Skin of body (tissue), 2 donors: ENCODE results near the gene CA12. TPM values are rescaled to one million over a fixed set of nuclear protein-coding genes. Genes with fewer than 3 reads are reported as not detected.
"Not testable (repeated sequence)": the region's sequence is repeated elsewhere in the genome, so short reads cannot be mapped to it uniquely, and the experiment has no call there.

Source experiments
- DNase-seq: peaks from one replicate; lab custom pipeline; 2025; lab: John Stamatoyannopoulos, UW
- total RNA-seq: library from RNA; depleted of rRNA; stranded (reverse); fragments of >200 nt; gene quantifications from one replicate; pipeline ENCODE4 v1.2.3, GENCODE V29; 2014

CA12 gene
- total RNA-seq, result 4.3 TPM

DNA sequence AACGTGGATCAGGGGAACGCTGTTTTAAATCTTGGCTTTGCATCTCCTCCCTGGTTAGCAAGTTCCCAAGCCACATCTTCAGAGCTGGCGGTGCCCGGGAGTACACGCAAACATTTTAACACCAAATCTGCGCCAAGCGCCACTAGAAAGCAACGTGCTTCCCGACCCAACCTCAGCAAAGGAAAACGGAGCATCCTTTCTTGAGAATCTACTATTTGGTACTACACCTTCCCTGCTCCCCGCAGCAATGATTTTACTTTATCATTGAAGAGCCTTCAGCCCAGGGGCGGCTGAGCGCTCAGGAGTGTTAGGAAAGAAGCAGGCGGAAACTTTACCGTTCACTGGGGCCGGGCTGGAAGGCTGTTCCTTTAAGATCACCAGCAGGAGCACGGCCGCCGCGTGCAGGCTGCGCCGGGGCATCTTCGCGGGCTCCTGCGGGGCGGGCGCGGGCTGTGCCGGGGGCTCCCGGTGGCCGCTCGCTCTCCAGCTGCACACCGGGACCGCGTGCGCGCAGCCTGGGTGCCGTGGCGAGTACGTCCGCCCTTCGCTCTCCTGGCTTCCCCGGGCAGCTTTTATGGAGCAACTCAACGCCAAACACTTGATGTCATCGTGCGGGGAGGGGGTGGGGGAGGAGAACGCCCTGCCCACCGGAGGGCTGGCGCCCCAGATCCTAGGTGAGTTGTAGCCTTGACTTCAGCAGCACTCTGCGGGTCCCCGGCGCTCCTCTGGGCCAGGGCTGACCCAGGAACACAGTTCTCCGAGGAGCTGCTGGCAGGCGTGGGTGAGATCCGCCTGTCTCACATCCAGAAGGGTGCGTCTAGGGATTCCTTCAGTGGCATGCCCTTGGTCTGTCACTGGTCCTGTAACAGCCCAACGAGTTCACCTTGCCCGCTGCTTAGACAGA lies at the start of gene CA12:
TSS of gene CA12 (minus strand) at position 546 of the 904 bp plus-strand sequence. CDS start at position 420, 126 bp downstream.
- DNase-seq, result no peak

DNA sequence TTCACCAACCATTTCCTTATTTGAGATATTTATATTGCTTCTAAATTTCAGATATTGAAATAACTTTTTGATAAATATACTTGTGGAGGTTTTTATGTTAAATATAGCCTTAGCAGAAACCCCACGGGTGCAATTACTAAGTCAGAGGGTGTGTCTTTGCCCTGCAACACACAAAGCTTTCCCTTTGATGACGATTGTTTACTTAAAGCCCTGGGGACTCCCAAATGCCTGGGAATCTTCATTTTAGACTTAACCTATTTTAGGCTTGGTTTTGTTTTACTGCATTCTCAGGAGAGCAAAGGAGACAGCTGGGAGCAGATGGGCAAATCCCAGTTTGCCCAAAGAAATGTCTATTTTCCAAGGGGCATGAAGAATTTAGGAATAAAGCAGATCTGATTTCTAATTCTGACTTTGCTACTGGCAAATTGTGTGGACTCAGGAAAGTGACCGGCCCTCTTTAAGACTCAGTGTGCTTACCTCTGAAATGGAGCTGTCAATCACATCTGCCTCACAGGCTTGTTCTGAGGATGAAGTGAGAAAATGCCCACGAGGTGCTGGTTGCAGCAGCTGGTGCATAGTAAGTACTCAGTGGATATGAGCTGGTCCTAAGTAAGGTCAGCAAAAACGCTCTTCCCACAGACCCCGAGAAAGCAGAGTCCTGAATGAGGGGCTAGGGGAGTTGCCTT lies 49.3 kb upstream of the CA12 start:
- no peak for DNase-seq

DNA sequence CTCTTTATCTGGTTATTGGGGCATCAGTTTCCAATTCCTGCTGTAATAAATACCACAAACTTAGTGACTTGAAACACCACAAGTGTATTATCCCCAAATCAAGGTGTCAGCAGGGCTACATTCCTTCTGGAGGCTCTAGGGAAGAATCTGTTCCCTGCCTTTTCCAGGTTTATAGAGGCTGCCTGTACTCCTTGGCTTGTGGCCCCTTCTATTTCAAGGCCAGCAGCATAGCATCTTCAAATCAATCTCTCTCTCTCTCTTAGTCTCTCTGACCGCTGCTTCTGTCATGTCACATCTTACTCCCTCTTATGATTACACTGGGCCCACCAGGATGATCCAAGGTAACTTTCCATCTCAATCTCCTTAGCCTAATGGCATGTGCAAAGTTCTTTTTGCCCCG lies 44.9 kb upstream of the CA12 start:
- DNase-seq, result no peak

DNA sequence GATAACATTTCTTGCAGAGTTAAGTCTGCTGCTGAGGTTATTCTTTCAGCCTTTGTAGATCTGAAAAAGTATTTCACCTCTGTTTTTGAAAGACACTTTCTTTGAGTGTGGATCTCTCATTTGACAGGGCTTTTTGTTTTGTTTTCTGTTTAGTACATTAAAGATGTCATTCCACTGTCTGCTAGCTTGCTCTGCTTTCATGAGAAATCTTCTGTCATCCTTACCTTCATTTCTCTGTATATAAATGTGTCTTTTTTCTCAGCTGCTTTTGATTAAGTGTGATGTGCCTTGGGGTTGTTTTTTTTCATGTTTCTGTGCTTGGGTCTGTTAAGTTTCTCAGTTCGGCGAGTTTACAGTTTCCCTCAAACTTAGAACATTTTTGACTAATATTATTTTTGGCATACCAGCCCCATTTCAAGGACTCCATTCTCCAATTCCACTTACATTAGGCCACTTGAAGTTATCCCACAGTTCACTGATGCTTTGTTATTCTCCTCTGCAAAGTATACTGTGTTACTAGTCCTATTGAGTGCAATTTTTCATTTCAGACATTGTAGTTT lies 43.9 kb upstream of the CA12 start:
- DNase-seq, result no peak

DNA sequence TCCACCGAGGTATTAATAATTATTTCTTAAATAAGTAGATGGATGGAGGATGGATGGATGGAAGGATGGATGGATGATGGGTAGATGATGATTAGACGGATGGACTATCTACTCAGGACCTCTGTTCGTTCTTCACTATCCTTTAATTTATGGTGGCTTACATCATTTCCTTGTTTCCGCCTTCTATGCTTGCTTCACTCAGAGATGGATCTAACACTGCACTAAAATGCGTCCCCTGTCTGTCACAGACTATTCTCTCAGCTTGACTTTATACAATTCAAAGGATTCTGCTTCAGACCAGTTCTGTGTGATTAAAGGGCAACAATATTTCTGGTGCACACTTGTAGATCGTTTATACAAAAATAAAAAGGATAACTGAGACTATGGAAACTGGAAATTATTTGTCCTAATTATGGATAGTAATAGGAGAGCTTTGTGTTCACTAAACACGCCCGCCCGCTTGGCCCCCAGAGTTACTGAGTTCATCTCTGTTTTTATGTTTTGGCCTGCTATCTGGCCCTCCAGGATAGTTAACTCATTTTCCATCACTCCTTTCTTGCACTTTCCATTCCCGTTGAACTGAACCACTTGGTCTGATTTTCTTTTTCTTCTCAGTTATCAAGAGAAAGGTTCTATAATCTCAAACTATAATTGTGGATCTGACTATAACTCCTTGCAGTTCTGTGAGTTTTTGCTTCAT lies 41.4 kb upstream of the CA12 start:
- DNase-seq, result no peak

DNA sequence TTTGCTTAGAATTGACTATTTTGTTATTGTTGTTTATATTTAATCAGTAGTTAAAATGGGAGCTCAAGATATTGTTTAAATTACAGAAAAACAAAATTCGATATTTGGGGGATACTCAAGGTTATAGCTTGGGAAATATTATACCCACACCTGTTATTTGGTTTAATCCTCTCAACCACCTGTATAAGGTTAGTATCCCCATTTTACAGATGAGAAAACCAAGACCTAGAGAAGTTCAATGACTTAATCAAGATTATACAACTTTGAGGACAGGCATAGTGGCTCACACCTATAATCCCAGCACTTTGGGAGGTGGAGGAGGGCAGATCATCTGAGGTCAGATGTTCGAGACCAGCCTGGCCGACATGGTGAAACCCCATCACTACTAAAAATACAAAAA lies 39.8 kb upstream of the CA12 start:
- DNase-seq, result no peak

DNA sequence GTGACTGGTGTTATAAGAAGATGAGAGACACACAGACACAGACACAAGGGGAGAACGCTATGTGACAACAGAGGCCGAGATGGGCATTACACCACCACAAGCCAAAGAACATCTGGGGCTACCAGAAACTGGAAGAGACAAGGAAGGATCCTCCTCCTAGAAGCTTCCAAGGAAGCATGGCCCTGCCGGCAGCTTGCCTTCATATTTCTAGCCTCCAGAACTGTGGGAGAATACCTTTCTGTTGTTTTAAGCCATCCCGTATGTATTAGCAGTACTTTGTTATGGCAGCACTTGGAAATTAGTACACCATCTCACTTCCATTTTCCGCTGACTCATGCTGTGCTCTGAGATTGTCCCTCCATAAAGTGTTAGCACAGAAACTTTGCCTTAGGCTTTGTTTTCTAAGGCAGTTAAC lies 38.7 kb upstream of the CA12 start:
- no peak for DNase-seq

DNA sequence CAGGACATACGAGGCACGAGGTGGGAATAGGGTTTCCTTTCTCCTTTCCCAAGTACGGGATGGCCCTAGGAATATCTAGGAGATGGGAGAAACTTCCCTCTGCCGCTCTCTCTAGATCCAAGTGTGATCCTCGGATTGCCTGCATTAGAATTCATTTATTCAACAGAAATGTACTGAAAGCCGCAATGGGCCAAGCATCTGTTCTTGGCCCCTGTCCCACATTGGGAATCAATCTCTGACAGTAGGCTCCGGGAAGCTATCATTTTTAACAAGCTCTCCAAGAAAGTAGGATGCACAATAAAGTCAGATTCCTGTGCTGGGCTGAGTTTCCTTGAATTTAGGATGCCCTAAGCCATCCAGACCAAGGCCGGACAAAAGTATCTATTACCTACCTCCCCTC lies 37.2 kb upstream of the CA12 start:
- DNase-seq, result no peak

DNA sequence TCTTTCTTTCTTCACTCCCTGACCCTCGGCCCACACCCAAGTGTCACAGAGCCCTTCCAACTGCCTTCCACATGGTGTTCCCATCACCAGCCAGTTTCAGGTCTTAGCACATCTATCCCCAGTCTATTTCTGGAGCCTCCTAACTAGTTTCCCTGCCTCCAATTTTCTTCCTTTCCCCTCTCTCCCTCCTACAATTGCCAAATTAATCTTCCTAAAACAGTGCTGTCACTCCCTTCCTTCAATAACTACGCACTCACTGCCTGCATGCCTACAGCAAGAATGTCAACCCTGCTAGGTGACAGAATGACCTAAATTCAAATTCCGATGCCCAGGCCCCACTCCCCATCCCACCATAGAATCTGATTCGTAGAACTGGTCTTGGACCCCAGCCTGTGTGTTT lies 36.1 kb upstream of the CA12 start:
- no peak for DNase-seq

DNA sequence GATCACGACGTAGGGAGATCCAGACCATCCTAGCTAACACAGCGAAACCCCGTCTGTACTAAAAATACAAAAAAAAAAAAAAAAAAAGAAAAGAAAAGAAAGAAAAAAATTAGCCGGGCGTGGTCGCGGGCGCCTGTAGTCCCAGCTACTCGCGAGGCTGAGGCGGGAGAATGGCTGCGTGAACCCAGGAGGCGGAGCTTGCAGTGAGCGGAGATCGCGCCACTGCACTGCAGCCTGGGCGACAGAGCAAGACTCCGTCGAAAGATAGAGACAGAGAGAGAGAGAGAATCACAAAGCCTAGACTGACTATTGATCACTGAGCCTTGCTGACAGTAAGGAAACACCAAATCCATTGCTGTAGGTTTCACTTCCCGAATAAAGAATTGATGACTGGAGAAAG lies 35.6 kb upstream of the CA12 start:
- not testable (repeated sequence) for DNase-seq

DNA sequence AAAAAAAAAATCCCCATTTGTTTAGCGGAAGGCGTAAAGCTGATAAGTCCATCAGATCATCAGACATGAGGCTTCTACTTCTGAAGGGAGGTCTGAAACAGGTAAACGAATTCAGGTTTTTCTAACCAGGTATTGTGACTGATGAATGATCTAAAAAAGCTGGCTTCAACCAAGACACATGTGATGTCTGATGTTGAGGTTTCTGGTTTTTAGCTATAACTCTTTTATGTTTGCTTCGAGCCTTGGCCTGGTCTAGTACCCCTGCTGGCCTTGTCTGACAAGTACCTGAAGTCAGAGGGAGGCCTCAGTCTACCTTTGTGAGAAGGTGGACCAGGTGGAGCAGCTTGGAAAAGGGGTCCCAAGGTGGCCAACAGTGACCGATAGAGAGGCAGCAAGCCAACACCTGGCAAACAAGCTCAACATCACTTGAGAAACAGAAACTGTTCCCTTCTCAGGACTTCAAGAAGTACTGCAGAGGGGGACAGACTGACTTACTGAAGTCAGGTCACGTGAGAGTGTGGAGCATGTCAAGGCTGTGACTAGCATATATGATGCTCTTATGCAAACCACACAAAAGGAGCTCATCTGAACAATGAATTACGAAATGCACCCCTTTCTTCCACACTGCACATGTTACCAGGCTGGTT lies 33.0 kb upstream of the CA12 start:
- DNase-seq, result no peak

DNA sequence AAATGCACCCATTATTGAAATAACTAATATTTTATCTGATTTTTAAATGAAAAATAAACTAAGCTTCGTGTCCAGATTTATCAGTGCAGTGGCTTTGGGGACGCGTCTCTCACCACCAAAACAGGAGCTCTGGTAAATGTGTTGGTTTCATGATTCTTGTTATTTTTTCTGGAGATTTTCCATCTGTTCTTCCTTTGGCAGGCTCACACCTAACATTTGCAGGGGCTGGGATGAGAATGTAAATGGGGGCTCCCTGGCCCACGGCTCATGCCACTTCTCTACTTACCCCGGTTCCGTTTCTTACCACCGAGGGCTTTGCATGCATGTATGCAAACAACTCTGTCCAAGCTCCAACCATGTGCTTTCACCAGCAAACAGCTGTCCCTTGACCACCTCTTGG lies 30.9 kb upstream of the CA12 start:
- DNase-seq, result no peak

DNA sequence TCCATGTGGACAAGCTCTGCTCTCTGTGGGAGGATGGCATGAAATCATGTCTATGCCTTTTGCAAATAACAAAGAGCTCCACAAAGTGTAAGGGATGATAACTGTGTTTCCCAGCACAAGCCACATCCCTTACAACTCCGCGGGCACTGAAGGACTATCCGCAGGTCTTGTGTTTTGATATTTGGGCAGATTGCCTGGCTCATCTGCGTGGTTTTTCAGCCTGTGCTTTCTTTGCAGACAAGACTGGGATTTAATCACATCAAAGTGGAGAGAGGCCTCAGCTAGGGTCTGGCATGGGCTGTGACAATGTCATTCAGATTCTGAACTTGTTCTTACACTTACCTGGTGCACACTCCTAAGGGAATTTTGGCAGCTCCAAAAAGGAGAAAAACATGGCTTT lies 30.2 kb upstream of the CA12 start:
- DNase-seq, result no peak

DNA sequence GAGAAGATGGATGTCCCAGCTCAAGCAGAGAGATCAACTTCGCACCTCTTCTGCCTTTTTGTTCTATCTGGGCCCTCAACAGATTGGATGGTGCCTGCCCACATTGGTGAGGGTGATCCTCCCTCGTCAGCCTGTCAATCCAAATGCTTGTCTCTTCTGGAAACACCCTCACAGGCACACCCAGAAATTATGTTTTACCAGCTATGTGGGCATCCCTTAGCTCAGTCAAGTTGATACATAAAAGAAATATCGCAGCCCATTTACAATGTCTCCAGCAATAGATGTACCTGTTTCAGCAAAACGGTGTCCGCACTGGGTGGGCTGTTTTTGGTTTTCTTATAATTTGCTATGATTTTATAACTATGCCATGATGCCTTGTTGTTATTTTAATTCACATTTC lies 27.5 kb upstream of the CA12 start:
- DNase-seq, result no peak

DNA sequence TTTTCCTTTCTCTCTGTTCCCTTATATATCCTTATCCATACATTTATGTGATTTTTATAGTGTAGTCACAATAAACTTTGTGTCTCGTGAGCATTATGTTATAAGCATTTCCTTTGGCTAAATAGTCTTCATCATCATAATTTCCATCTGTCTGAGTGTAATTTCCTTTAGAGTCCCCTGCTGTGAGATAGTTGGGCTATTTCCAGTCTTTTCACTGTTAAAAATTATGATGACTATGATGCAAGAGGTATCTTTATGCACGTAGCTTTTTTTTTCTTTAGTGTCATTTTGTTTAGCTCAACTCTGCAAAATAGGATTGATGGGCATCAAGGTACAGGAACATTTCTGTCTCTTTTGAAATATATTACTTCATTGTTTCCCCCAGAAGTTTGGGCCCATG lies 26.9 kb upstream of the CA12 start:
- DNase-seq, result peak; percentile 84

DNA sequence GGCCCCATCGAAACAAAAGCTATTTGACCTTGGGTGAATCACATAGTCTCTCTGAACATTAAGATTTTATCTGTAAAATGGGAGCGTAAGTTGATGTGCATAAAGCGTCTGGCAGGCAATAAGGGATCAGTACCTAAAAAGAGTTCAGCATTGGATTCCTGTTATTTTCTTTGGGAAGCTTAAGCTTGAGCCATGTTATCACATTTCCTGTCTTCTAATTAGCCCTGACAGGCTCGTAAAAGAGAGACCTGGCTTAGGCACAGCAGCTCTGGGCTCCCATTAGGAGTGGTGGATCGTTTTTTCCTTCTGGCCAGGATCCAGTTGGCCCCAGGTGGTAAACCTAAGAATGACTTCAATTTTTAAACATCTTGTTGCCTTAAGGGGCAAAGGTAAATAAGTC lies 26.0 kb upstream of the CA12 start:
- DNase-seq, result no peak

DNA sequence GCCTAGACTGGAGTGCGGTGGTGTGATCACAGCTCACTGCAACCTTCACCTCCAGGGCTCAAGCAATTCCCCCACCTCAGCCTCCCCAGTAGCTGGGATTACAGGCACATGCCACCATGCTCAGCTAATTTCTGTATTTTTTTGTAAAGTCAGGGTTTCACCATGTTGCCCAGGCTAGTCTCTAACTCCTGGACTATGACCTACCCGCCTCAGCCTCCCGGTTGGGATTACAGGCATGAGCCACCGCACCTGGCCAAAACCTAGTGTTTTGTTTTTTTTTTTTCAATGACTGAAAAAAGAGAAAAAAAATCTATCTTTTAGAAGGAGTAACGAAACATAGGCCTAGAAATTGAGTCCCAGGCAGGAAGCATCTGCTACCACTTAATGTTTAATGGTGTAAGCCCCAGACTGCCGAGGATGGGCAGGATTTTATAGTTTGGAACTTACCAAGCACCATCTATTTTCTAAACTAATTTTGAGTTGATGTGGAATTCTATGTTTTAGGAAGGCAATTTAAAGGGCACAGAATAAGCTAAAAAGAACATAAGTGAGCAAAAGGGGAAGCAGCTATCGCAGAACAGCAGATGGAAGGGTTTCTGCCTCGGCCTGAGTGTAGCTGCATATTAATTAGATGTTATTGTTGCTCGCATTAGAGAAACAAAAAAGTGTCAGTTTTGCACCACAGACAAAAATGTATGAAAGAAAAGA lies 24.2 kb upstream of the CA12 start:
- DNase-seq, result peak; percentile 53

DNA sequence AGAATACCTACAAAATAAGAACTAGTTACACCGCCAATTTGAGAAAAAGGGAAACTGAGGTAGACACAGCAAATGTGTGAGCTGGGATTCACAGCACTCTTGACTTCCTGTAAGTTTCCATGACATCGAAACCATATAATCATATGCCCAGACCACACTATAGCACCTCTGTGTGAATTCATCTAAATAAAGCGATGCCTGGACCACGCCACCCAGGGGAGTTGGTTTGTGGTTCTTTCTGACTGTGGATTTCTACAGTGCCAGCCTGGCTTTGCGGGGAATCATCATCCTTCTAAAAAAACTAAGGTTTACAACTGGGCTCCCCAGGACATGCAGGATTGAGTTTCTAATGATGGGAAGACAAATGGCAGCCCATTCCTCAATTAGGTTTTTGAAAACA lies 23.5 kb upstream of the CA12 start:
- DNase-seq, result no peak

DNA sequence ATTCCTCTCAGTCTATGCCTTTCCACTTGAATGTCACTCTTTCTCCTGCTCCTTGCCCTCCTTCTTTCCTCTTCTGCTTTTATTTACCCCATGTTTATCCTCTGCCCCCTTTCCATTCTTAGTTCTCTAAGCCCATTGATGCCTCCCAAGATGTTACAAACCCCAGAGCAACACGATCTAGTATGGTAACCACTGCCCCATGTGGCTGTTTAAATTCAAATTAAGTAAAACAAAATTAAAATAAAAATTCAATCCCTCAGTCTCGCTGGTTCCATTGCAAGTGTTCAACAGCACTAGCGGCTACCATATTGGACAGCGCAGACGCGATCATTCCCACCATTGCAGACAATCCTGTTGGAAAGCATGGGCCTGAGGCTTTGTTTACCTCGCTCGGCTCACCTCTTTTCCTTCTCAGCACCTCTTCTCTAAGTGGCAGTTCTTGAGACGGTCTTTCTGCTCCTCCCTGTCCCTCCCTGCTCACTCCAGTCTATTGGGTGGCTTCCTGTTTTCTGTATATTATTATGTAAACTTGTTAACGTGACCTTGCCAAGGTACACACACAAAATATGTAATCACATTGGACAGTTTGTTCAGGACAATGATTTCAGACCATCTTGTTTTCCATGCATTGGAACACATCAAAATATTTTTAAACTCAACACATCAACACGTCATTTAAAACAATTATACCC lies 21.8 kb upstream of the CA12 start:
- DNase-seq, result no peak
